NCI-H128 (cell line): ENCODE data around the gene HDAC9.
"Not testable (repeated sequence)": the region's sequence is repeated elsewhere in the genome, so short reads cannot be mapped to it uniquely, and the experiment has no call there.

Experiments used
- DNase-seq: peaks from one replicate; lab custom pipeline; 2025; ENCODE audit not compliant: unreplicated experiment; lab: John Stamatoyannopoulos, UW

Gene HDAC9

GRCh38 chr7:18995811-18996426 lies 500.4 kb downstream of the HDAC9 start:
- no peak for DNase-seq

GRCh38 chr7:18996583-18996982 lies 501.0 kb downstream of the HDAC9 start:
- no peak for DNase-seq

- no peak for DNase-seq
Measured at GRCh38 chr7:18997477-18998150, 502.1 kb downstream of the HDAC9 start.

- no peak for DNase-seq
Measured at GRCh38 chr7:19000410-19000809, 504.9 kb downstream of the HDAC9 start.

GRCh38 chr7:19001854-19002253 lies 506.3 kb downstream of the HDAC9 start:
- DNase-seq = no peak

- no peak for DNase-seq
Measured at GRCh38 chr7:19009241-19009935, 513.8 kb downstream of the HDAC9 start.

- DNase-seq = no peak
Measured at GRCh38 chr7:19009936-19010280, 514.4 kb downstream of the HDAC9 start.

- no peak for DNase-seq
Measured at GRCh38 chr7:19011212-19011611, 515.7 kb downstream of the HDAC9 start.

GRCh38 chr7:19015098-19015497 lies 519.5 kb downstream of the HDAC9 start:
- DNase-seq = no peak

GRCh38 chr7:19016140-19016539 lies 520.6 kb downstream of the HDAC9 start:
- no peak for DNase-seq

- no peak for DNase-seq
Measured at GRCh38 chr7:19017374-19017773, 521.8 kb downstream of the HDAC9 start.

- DNase-seq = no peak
Measured at GRCh38 chr7:19020062-19020461, 524.5 kb downstream of the HDAC9 start.

- DNase-seq = no peak
Measured at GRCh38 chr7:19020711-19021110, 525.2 kb downstream of the HDAC9 start.

GRCh38 chr7:19023477-19023876 lies 527.9 kb downstream of the HDAC9 start:
- DNase-seq = no peak

- DNase-seq = no peak
Measured at GRCh38 chr7:19024261-19024660, 528.7 kb downstream of the HDAC9 start.

- DNase-seq = no peak
Measured at GRCh38 chr7:19026888-19027287, 531.3 kb downstream of the HDAC9 start.

GRCh38 chr7:19030281-19030680 lies 534.7 kb downstream of the HDAC9 start:
- DNase-seq = no peak

GRCh38 chr7:19032942-19033341 lies 537.4 kb downstream of the HDAC9 start:
- DNase-seq = not testable (repeated sequence)

GRCh38 chr7:19051767-19052375 lies 556.3 kb downstream of the HDAC9 start:
- DNase-seq = no peak
